Measurements from ENCODE around the gene MRPL37.

DNA sequence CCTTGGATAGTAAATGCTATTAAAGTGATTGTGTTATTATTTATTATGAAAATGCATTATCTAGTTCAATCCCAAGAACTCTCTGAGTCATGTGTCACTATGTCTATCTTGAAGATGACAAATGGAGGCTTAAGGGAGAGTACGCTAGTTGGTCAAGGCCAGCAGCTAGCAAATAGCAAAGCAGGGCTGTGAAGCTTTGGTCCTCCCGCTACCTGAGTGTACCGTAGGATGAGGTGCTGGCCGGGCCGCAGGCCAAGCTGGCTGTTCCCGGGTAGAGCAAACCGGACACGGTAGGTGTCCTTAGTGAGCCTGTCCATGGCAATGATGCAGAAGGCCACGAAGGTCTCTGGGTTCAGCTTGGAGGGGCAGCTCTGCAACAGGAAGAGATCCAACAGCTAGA, 9.4 kb upstream of the MRPL37 start:
- TF ChIP-seq ZFP36 (IDR thresholded peaks at IDR 0.05; ENCODE audit: borderline replicate concordance, partially characterized antibody) (no peak), JUN (IDR thresholded peaks at IDR 0.05) (no peak), KDM5A (IDR thresholded peaks at IDR 0.05) (no peak), SMC3 (IDR thresholded peaks at IDR 0.05) (no peak), NR3C1 (IDR thresholded peaks at IDR 0.05) (no peak), MAFK (IDR thresholded peaks at IDR 0.05; ENCODE audit: partially characterized antibody) (no peak), POLR2A (IDR thresholded peaks at IDR 0.05; ENCODE audit: low read length) (no peak), HOXB13 (CRISPR knock-in tag; IDR thresholded peaks at IDR 0.05; ENCODE audit: low read depth) (no peak), NFE2L2 (conservative IDR thresholded peaks at IDR 0.05; ENCODE audit: low read length) (no peak), SREBF2 (IDR thresholded peaks at IDR 0.05) (no peak)
- TF ChIP-seq, protein P1, sequence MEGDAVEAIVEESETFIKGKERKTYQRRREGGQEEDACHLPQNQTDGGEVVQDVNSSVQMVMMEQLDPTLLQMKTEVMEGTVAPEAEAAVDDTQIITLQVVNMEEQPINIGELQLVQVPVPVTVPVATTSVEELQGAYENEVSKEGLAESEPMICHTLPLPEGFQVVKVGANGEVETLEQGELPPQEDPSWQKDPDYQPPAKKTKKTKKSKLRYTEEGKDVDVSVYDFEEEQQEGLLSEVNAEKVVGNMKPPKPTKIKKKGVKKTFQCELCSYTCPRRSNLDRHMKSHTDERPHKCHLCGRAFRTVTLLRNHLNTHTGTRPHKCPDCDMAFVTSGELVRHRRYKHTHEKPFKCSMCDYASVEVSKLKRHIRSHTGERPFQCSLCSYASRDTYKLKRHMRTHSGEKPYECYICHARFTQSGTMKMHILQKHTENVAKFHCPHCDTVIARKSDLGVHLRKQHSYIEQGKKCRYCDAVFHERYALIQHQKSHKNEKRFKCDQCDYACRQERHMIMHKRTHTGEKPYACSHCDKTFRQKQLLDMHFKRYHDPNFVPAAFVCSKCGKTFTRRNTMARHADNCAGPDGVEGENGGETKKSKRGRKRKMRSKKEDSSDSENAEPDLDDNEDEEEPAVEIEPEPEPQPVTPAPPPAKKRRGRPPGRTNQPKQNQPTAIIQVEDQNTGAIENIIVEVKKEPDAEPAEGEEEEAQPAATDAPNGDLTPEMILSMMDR (IDR thresholded peaks at IDR 0.05), result no peak
- TF ChIP-seq, protein P2, sequence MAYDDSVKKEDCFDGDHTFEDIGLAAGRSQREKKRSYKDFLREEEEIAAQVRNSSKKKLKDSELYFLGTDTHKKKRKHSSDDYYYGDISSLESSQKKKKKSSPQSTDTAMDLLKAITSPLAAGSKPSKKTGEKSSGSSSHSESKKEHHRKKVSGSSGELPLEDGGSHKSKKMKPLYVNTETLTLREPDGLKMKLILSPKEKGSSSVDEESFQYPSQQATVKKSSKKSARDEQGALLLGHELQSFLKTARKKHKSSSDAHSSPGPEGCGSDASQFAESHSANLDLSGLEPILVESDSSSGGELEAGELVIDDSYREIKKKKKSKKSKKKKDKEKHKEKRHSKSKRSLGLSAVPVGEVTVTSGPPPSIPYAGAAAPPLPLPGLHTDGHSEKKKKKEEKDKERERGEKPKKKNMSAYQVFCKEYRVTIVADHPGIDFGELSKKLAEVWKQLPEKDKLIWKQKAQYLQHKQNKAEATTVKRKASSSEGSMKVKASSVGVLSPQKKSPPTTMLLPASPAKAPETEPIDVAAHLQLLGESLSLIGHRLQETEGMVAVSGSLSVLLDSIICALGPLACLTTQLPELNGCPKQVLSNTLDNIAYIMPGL (CRISPR knock-in tag; IDR thresholded peaks at IDR 0.05; ENCODE audit: borderline replicate concordance), result no peak
- TF ChIP-seq, protein P3, sequence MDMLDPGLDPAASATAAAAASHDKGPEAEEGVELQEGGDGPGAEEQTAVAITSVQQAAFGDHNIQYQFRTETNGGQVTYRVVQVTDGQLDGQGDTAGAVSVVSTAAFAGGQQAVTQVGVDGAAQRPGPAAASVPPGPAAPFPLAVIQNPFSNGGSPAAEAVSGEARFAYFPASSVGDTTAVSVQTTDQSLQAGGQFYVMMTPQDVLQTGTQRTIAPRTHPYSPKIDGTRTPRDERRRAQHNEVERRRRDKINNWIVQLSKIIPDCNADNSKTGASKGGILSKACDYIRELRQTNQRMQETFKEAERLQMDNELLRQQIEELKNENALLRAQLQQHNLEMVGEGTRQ (IDR thresholded peaks at IDR 0.05), result no peak
